AG04449 (cell line): Measurements from ENCODE around the gene TNRC6C.

Experiments
- CTCF ChIA-PET: fragments of 350-600 bp; formaldehyde crosslinking; extraction: SDS; loops from one replicate; lab custom pipeline; 2021; ENCODE audit warnings: antibody characterized with exemption; lab: Yijun Ruan, JAX
- POLR2A ChIA-PET: fragments of 400-600, 350-600 bp; formaldehyde crosslinking; extraction: SDS; loops from one replicate; lab custom pipeline; 2020; ENCODE audit warnings: antibody characterized with exemption, inconsistent platforms; lab: Yijun Ruan, JAX
- DNase-seq: peaks from one replicate; pipeline ENCODE4 v3.0.0-alpha.2; 2010; ENCODE audit warnings: low read depth, low spot score
- H3K4me3 ChIP-seq: 2 replicates; pipeline ENCODE4 v1.5.1; 2011; ENCODE audit warnings: low read depth, mild to moderate bottlenecking, control low read depth, low read length
- TF ChIP-seq, protein P1 (sequence below): IDR thresholded peaks from one replicate; pipeline ENCODE4 v1.5.1; 2011; ENCODE audit warnings: mild to moderate bottlenecking, moderate library complexity, low read length, control low read depth, inconsistent platforms; ENCODE audit not compliant: insufficient read depth; ENCODE audit errors: missing control alignments

Gene TNRC6C

DNA sequence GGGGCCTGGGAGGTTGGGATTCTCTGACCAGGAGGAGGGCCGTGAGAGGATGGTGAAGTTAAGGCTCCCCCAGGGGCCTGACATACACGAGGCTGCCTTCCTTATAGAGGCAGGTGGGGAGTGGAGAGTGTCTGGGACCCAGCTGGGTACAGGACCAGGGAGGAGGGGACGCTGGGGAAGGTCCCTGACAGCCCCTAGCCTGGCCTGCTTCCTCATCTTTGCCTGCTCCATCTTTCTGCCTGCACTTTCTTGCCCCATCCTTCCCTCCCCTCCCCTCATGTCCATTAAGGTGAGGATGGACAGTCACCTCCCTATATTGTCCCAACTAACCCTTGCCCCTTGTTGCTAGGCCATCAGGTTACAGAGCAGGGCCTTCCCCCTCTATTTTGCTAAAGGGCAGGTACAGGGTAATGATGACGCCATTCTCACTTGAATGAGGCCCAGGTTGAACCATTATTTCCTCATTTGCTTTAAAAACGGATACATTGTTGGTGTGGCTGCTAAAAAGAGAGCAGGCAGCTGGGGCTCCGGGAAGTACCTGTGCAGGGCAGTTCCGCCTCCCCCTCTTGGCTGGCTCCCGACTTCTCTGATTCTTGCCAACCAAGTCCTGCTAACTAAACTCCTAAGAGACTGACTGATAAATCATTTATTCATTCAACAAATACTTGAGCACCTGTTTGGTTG lies 189.0 kb downstream of the TNRC6C start:
- H3K4me3 ChIP-seq: no peak overlapping the region
- CTCF ChIA-PET: no interaction called here
- POLR2A ChIA-PET: no interaction called here
- TF ChIP-seq, protein P1, sequence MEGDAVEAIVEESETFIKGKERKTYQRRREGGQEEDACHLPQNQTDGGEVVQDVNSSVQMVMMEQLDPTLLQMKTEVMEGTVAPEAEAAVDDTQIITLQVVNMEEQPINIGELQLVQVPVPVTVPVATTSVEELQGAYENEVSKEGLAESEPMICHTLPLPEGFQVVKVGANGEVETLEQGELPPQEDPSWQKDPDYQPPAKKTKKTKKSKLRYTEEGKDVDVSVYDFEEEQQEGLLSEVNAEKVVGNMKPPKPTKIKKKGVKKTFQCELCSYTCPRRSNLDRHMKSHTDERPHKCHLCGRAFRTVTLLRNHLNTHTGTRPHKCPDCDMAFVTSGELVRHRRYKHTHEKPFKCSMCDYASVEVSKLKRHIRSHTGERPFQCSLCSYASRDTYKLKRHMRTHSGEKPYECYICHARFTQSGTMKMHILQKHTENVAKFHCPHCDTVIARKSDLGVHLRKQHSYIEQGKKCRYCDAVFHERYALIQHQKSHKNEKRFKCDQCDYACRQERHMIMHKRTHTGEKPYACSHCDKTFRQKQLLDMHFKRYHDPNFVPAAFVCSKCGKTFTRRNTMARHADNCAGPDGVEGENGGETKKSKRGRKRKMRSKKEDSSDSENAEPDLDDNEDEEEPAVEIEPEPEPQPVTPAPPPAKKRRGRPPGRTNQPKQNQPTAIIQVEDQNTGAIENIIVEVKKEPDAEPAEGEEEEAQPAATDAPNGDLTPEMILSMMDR: no peak
- DNase-seq: no peak

DNA sequence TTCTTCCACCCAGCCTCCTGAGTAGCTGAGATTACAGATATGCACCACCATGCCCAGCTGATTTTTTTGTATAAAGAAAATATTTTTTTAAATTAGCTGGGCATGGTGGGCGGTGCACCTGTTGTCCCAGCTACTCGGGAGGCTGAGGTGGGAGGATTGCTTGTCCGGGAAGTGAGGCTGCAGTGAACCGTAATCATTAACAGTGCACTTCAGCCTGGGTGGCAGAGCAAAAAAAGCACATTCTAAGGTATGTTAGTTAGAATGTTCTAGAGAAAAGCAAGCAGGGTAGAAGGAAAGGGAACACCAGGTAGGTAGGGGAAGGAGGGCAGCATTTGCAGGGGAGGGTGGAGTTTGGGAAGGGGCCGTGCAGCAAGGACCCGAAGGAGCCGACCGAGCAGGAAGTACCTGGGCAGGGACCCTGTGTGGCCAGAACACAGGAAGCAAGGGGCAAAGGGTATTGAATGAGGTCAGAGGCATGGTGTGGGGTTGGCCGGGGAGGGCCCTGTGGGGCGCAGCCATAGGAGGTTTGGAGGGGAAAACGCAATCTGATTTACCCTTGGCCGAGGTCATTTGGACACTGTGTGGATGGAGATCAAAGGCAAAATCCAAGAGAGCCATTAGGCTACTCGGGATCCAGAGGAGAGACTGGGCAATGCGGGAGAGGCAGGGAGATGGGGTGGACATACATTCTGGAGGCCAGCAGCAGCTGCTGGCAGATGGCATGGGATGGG lies 189.9 kb downstream of the TNRC6C start:
- TF ChIP-seq, protein P1: no peak
- ChIA-PET POLR2A (no interaction called here), CTCF (no interaction called here)
- DNase-seq: no peak
- H3K4me3 ChIP-seq: no peak overlapping the region

DNA sequence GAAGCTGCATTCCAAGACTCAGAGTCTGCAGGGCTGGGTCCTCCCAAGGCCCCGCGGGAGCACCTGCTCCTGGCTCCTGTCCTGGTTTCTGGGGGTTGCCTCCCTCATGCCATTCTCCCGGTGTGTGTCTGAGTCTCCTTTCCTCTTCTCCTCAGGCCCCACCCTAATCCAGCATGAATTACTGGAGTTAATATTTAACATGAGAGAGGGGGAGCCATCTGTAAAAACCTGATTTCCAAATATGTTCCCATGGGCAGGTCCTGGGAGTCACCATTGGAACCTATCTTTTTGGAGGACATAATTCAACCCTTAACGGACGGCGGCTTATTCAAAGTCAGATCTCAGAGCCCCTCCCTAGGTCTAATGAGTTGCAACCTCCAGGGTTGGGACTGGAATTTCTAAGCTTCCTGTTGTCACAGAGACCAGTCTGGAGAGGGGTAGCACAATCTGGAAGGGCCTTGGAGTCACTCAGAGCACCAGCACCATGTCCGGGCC lies 193.1 kb downstream of the TNRC6C start:
- POLR2A ChIA-PET: no interaction called here
- no peak overlapping the region for H3K4me3 ChIP-seq
- TF ChIP-seq, protein P1: no peak
- CTCF ChIA-PET: interaction anchor here (0.8 to 1.4 kb wide), 2 partner anchors 25 to 99 kb away, joined by 3 read pairs; no protein-coding TSS in a partner anchor
- DNase-seq: no peak

DNA sequence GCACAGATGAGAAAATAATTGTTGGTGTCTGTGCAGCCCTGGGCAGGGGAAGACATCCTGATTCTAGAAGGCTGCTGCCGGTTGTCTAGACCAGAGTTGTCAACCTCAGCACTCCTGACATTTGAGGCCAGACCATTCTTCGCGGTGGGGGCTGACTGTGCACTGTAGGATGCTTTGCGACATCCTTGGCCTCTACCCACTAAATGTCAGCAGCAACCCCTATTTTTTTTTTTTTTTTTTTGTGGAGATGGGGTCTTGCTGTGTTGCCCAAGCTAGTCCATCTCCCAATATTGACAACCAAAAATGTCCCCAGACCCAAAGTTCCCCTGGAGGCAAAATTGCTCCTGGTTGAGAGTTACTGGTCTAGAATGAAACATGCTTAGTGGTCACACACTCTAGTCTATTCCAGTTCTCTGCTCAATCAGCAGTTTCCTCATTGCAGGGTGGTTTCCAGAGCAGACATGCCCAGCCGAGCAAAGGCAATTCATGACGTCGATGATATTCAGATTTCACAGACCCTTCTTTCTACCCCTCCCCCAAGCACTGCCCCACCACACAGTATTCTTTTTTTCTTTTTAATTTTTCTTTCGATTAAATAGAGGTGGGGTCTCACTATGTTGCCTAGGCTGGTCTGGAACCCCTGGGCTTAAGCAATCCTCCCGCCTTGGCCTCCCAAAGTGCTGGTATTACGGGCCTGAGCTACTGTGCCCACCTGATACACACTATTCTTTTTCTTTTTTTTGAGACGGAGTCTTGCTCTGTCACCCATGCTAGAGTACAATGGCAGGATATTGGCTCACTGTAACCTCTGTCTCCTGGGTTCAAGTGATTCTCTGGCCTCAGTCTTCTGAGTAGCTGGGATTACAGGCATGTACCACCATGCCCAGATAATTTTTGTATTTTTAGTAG lies 196.7 kb downstream of the TNRC6C start:
- TF ChIP-seq, protein P1: no peak
- H3K4me3 ChIP-seq: no peak overlapping the region
- CTCF ChIA-PET: no interaction called here
- no peak for DNase-seq
- POLR2A ChIA-PET: no interaction called here
